Loucy (cell line): Measurements from ENCODE around the gene SPAM1.

ENCODE experiments used
- CTCF ChIP-seq: fragments of 200-600 bp; sonication (generic); conservative IDR thresholded peaks from 2 replicates; pipeline ENCODE4 v1.5.1; 2014; ENCODE audit warnings: mild to moderate bottlenecking, antibody characterized with exemption, low read length
- EZH2phosphoT487 ChIP-seq: fragments of 200-600 bp; IDR thresholded peaks from 2 replicates; pipeline ENCODE4 v1.6.1; 2018; ENCODE audit warnings: antibody characterized with exemption, mild to moderate bottlenecking, moderate library complexity, borderline replicate concordance

DNA sequence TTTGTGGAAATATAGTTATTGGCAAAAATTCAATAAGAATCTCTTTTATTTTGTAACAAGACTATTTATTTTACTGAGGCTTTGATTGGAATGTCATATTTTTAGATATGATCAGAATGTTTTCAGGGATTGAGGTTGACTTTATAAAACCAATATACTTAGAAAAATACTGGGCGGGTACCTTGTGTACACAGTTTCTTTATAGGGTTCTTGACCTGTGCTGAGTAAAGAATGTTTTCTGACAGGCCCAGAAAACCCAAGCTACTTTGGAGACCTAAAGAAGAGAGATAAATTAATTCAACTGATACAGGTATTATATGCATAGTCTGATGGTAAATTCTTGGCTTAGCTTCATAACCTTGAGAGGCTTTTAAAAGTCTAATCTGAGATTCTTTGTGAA, 23.9 kb upstream of the SPAM1 start:
- no peak for TF ChIP-seq CTCF
- TF ChIP-seq EZH2phosphoT487 = no peak
